GM03348 (cell line): ENCODE results near the gene EXOC1L.

ENCODE experiments used
- DNase-seq: peaks from one replicate; pipeline ENCODE4 v3.0.0; 2012; ENCODE audit warnings: low spot score

The EXOC1L gene

DNA sequence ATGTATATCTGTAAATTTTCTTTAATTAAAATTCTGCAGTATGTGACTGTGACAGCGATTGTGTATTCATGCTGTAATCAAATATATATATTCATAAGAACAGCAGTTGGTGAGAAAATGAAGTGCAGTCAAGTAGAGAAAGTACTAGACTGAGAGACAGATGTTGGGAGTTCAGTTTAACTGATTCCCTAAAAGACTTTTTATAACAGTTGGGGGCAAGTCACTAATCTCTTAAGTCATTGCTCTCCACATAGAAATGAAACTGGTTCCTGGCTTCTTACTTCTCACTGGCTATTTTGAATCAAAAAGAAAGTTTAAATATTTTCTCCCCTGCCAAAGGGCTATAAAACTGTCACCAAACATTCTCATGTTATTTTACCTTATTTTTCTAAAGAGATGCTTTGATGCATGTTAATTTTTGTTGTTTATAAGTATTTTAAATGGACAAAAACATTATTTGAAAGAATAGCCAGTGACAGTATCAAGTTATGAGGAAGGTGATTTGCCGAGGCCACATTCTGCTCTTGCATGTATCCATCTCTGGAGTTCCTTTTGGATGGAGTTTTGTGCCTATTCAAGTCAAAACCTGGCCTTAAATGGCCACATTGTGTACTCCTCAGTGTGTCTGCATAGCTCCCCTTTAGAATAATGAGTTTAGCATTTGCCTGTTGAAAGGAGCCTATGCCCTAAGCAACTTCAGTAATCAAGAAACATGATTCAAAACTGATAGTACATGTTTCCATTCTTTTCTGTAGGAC, 64.7 kb downstream of the EXOC1L start:
- no peak for DNase-seq

DNA sequence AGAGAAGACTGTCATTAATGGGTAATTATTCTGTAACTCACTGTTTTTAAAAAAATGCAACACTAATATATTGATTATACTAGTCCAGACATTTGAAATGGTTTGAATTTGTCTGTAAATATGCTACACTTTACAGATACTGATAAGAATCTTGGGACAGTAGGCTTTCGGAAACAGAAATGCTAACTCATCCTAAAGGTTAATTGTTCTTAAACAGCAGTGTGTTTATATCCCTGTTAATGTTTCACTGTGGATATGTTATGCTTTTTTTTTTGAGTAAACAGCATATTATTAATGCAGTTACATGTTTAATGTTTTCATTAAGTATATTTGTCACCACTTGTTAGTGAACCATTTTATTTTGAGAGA, 65.2 kb downstream of the EXOC1L start:
- DNase-seq: no peak
